ENCODE data around the gene EDEM3.
"Not testable (repeated sequence)": the region's sequence is repeated elsewhere in the genome, so short reads cannot be mapped to it uniquely, and the experiment has no call there.

The EDEM3 gene

DNA sequence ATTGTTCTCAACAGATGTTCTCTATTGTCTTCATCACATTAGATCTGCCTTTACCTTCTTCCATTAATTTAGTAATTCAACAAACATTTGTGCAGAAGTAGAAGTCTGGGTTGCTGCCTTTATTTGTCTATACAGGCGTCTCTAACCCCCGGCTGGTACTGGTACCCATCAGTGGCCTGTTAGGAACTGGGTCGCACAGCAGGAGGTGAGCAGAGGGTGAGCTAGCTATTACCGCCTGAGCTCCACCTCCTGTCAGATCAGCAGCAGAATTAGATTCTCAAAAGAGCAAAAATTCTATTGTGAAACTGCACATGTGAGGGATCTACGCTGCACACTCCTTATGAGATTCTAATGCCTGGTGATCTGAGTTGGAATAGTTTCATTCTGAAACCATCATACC is 12.9 kb upstream of the EDEM3 start:
- DNase-seq: no peak

DNA sequence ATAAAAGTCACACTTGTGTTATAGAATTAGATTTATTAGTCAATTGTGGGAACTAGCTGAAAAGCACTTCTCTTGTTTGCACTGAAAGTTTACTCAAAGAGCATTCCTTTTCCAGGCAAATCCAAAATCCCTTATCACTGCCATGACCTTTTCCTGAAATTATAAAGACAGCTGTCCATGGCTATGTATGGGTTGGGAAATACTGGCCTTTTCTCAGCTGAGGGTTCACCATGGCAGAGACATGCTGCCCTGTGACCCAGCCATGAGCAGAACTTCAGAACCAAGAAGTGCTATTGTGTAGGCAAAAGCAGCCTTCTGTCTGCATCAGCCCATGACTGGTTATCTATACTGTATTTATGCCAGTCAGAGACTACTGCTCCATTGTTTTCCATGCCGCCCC is 9.8 kb upstream of the EDEM3 start:
- DNase-seq: no peak

DNA sequence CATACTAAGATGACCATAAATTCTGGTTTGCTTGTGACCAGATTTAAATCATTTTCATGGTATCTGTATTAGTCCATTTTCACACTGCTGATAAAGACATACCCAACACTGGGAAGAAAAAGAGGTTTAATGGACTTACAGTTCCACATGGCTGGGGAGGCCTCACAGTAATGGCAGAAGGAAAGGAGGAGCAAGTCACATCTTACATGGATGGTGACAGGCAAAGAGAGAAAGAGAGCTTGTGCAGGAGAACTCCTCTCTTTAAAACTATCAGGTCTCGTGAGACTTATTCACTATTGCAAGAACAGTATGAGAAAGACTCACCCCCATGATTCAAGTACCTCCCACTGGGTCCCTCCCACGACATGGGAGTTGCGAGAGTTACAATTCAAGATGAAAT is 8.9 kb upstream of the EDEM3 start:
- DNase-seq: not testable (repeated sequence)

DNA sequence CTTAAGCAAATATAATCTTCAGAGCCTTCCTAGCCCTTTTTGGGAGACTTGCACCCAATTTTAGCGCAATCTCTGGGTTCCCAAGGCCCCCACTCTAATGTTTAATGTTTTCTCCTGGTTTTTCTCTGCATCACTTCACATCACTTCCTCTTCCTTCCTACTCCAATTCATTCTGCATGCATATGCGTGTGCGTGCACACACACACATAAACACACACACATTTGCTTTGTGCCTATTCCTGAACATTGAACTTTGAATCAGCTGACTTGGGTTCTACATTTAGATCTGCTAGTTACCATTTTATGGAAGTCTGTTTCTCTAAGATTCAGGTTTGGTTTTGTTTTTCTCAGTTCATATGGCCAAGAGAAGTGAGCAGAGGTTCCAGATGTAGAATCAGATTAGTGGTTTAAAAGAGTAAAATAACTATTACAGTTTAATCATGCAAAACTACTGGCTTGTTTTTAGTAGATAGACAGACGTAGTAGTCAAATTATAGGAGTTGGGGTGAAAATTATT is 7.4 kb upstream of the EDEM3 start:
- no peak for DNase-seq

DNA sequence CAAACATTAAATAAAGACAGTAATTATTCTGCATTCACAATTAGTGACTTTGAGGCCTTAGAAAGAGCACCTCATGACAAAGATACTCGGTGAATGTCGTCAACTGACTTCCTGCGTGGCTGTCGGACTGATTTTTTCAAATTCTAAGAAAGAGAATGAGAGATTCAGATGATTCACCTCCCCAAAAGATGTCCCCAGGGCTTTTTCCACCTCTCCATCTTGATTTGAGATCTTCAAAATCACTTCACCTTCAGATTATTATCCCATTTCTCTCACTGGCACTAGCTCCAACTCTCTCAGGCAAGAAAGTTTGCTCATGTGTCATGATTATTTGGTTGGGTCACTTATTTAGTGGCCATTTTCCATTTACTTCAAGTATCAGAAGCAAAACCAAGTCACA is 5.0 kb upstream of the EDEM3 start:
- no peak for DNase-seq

DNA sequence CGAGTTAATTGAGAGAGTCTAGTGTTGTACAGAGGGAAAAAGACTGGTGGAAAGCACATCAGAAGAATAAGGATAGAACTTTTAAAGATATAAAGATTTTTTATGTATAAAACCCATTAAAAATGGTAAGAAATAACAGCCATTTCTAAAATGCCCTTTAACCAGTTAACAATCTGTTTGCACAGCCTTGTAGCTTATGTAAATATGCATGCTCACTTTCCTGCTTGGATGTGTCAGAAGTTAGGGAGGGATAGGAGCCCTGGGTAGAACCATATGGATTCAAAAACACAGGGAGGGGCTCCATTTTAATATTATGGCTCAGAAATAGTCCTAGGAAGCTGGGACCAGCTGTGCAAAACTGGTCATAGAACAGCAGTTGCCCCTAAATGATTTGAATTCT is 4.5 kb upstream of the EDEM3 start:
- no peak for DNase-seq

DNA sequence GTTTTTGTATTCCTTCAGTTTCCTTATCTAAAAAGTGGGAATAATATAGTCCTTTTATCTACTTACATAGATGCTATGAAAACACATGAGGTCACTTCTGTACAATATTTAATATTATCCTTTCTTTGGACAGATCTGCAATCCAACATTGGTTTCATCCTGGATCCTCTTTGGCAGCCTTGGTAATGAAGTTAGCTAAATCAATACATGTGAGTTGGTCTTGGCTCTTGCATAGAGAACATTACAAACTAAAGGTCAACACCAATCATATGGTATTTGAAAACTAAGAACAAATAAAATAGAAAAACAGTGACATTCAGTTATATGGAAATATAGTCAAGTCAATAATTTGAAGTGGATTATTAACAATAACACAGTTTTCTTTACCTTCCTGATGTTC is 3.2 kb upstream of the EDEM3 start:
- DNase-seq: no peak

DNA sequence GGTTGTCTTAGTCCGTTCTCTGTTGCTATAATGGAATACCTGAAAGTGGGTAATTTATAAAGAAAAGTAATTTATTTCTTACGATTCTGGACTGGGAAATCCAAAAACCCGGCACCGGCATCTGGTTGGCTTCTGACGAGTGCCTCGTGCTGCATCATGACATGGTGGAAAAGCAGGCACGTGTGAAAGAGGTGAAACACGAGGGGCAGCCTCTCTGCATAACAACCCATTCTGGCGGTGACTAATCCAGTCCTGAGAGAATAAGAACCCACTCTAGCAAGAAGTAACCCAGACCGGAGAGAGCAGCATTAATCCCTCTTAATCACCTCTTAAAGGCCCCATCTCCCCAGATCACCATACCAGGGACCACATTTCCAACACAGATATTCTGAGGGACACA is 2.7 kb upstream of the EDEM3 start:
- DNase-seq: no peak

DNA sequence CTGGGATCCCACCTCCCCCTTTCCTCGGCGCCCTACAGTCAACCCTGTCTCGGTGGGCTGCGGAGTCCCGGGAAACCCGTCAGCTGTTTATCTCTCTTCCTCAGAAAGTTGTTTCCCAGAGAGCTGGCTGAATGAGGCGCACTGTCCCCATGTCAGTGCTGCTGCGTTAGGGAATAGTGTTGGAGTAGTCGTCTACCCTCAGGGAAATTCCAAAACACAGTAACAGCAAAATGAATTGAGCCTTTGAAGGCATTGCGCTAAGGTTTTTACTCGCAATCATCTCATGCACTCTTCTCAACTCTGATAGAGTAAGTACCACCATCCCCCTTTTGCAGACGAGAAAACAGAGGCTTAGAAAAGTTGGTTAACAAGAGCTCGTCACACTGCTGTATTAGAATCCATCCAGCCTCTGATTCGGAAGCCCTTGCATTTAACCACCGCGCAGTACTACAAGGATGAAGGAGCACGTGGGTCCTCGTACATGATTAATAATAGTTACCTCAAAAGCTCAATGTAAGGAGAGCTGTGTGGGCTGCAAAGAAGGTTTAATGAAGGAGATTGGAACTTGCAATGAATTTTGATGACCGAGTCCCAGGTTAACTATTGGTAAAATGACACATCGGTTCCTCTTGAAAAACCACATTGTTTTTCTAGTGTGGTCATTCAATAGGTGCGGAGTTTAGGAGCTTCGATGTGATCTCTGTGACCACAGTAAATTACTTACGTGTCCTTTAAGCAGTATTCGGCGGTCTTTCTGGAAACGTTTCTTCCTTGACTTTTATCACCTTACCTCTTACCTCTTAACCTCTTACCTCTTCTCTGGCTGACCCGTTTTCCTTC is 788 bp upstream of the EDEM3 start:
- DNase-seq: no peak

DNA sequence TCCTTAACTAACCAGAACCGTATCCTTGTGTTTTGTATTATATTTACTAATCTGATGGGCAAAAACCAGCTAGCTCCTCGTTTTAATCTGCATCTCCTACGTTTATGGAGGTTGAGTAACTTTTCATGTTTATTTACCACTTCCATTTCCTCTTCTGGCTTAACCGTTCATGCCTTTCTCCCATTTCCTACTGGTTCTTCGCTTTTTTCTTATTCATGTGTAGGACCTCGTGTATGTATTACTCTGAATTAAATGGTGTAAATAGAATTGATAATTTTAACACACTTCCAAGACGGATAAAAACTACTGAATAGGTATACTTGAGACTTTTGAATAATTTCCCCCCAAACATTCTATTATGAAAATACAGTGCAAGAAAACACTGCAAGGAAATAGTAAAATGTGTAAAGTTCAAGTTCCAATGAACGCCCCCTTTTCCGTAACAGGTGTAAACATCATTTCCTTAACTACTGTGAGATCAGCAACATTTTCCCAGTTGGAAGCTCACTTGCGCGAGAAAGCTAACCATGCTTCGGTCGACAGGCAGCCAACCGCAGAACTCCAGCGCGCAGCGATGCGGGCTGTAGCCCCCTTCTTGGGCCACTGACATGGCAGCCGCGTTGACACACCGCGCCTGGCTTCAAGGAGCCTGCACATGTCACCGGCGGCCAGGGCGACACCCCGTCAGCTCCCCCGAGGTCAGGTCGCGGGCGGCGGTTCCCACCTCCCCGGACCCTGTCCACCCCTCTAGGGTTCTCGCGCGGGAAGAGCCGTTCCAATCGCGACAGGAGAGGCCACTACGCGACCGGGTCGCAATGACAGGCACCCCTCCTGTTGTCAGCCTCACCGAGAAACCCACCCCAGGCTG is 816 bp downstream of the EDEM3 start:
- peak; percentile 55 for DNase-seq

DNA sequence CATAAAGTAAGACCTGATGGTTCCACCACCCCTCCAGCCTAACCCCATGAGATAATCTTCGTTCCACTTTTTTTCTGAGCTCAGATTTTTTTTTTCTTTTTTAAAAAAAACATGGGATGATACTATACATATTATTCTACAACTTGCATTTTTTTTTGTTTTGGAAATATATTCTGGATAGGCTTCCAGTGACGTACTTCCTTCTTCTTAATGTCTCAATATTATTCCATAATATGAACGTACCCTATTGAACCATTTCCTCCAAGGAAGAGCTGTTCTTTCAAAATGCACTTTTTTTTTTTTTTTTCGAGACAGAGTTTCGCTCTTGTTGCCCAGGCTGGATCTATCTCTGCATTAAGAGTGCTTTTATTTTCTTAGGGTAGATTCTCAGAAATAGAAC is 1.5 kb downstream of the EDEM3 start:
- no peak for DNase-seq

DNA sequence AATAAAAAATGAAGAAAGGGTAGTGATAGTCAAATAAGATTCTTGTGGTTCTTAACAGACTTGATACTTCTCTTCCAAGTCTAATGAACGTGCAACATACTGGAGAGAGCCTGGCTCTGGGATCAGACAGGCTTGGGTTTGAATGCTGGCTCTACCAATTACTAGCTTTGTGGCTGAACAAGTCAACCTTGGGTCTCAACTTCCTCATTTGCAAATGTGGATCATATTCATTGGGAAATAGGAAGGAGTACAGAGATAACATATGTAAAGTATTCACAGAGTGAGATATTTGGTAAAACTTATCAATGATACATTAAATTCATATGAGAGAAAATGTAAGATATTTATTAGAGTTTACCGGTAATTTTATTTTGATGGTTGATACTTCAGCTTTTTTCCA is 2.0 kb downstream of the EDEM3 start:
- DNase-seq: peak; percentile 77

DNA sequence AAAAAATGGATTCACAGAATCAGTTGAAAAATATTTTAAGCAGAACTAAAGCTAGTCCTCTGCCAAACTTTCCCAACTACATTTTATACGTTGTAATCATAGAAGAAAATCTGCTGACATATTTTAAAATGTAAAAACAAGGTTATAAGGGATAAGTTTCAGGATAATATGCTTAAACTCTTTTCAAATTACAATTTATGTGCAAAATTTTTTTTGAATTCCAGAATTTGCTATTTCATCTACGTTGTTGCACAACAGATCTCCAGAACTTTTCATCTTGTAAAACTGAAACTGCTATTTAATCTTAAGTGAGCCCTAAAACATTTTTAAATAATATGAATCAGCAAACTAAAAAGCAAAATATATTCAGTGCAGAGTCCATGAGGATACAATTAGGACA is 5.9 kb downstream of the EDEM3 start:
- DNase-seq: no peak

DNA sequence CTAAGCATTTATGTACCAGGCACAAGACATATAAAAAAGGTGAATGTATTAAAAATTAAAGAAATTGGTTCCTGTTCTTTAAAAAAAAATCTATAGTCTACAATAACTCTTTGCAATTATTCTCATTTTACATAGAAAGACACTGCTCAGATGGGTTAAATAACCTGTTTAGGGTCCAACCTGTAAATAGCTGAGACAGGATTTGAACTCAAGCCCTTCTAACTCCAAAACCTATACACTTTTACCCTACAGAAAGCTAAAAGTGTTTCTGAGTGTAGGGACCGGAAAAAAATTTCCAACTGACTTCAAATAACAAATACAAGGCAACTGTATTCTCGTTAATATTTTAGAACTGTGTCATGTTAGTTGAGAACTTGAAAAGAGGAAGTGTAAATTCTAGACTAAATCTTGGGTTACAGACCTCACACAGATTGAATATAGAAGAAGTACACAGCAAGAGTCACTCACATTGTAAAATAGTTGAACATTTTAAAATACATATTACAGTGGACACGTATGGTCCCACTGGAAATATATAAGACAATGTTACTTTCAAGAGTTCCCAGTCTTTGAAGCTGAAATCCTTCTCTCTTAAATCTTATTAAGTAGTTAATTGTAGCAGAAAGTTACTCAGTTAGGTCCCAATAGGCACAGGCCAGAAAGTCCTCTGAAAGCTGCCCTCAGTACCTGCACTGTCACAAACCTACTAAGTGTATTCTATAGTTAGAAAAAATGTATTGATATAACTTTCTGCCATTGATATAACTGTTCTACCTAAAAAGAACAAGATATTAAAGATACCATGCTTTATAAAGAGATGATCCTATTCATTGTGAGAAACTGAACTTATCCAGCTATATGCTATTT is 7.3 kb downstream of the EDEM3 start:
- DNase-seq: no peak

DNA sequence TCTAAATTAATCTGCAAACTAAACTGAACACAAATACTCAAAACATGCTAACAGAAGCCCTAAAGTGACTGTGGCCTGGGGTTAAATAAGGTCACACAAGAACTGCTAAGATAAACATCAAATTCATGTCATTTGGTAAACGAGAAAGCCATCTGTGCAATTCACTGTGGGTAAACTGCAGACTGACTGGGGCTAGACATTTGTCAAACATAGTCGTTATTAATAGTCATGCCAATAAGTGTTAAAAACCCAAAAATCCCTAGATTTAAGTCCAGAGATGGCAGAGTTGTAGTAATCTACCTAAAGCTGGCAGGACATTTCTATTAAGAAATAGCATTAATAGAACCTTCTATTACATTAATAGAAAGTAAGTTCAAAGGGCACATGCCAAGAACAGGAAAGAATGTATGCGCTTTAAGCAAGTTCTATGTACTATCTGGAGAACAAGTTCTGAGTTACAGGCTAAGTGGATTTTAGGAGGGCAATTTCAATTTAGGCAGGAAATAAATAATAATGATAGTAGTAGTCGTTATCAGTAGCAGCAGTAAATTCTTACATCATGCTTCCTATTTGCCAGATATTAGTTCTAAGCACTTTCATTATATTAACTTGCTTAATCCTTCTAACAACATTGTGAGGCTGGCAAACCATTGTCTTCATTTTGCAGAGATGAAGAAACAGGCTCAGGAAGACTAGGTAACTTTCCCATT is 8.6 kb downstream of the EDEM3 start:
- no peak for DNase-seq

DNA sequence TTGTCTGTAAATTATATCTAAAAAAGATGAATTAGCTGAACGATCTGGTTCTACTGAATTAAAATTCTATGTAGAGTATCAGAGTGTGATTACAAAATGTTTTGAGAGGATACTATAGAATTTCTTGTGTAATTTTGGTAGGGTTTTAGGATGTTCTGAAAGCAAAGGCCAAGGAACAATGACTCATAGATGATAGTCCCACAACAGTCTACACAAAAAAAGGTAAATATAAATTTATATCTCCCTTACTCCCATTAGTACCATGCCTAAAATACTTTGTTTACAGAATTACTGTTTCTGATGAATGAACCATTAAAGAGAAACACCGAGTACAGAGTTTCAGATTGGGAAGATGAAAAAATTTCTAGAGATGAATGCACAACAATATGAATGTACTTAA is 9.5 kb downstream of the EDEM3 start:
- DNase-seq: no peak

DNA sequence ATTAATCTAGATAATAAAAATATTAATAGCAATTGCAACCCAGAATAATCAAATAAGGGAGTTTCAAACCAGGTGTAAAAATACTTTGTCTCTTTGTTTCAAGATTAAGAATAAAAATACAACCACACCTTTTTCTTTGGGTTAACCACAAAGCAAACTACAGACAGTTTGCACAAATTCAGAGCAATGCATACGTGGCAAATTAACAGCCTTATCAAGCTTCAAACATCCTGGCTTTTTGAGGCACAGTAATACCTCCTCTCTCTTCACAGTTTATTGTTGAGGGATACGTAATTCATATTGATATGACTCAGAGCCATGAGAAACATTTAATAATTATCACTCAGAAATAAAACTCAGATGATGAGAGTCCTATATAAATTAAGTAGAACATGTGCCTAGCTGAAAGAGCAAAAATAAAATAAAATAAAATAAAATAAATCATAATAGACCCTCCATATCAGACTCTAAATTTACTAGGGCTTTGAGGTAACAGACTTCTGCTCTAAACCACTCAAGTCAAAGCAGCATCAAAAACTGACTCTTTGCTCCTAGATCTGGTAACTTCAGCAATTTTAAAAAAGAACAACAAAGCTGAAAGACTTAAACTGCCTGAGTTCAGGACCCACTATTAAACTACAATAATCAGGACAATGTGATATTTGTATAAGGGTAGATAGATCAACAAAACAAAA is 11.4 kb downstream of the EDEM3 start:
- no peak for DNase-seq

DNA sequence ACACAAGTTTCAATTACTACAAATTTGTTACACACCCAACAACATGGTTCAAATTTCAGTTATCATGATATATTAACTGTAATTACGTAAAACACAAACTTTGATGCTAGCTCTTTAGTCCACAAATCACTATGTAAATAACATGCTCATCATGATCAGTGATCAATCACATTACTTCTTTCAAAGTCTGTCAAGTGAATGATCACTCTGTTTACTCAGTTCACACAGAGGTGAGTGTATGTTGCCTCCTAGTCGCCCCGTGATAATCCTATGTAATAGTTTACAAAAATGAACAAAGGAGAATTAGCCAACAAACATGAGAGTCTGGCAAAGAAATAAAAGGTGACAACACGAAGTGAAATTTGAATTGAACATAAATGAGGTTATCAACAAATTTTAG is 14.3 kb downstream of the EDEM3 start:
- DNase-seq: no peak

DNA sequence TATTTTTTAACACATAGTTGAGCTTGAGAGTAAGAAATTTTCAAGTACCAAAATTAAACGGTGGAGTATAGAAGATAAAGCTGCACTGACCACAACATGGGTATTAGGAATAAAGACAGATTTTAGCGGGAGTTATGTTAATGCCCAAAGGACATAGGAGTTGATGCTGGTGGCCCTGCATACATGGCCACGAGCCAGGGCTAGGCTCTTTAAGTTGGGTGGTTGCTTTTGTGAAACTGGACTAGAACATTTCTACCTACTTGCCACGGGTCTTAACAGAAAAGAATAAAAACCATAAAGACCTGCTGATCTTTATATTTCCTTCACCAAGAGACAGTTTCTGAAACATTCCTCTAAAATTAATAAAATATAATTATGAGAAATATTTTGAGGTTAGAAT is 14.9 kb downstream of the EDEM3 start:
- DNase-seq: no peak

DNA sequence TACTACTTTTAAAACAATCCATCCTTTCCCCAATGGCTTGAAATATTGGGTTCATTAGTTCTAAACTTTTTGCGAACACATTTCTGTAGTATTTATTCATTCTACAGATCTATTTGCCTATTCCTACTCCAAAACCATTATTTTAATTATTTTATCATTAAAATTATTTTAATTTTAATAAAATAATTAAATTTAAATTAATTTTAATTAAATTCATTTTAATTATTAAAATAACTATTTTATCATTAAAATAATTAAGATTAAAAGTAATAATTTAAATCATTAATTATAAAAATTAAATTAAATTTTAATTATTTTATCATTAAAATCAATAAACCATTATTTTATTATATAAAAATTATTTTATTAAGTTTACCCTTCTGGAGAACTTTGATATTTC is 15.6 kb downstream of the EDEM3 start:
- no peak for DNase-seq

DNA sequence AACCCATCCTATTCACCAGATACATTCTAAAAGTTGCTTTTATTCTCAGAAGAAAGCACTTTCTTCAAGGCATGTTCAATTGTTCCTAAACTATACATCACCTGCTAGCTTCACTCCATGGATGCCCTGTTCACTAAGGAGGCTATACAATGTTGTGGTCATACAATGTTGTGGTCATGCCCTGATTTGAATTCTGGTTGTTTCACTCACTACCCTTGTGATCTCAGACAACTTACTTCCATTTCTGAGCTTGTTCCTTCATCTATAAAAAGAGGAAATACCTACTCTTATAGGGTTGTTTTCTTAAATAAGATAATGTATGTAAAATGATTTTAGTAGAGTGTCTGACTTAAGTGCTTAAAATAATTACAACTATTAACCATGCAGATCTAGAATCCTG is 19.7 kb downstream of the EDEM3 start:
- DNase-seq: no peak

DNA sequence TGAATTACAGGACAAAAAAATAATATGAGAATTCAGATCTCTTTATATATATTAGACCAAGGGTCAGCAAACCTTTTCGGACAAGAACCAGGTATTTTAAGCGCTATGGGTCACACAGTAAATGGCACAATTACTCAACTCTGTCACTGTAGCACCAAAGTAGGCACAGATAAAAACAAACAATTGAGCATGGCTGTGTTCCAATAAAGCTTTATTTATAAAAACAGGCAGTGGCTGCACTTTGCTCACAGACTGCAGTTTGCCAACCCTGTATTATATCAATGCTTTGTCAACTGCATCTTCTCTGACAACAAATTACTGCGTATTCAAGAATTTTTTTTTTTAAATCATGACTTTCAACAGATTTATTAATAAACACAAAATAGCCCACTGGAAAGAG is 29.8 kb downstream of the EDEM3 start:
- DNase-seq: no peak
